Measurements from ENCODE around the gene DNAH2. TPM values are rescaled to one million over a fixed set of nuclear protein-coding genes. Genes with fewer than 3 reads are reported as not detected.

Gene DNAH2
- total RNA-seq, 2 donors from 2014 or later, result under 0.01 TPM; not detected in 1

DNA sequence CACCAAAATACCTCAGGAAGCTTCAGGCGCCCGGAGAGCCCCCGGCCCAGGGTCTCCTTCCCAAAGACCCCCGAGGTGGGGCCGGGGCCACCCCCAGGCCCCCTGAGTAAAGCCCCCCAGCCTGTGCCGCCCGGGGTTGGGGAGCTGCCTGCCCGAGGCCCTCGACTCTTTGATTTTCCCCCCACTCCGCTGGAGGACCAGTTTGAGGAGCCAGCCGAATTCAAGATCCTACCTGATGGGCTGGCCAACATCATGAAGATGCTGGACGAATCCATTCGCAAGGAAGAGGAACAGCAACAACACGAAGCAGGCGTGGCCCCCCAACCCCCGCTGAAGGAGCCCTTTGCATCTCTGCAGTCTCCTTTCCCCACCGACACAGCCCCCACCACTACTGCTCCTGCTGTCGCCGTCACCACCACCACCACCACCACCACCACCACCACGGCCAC lies 130.6 kb downstream of the DNAH2 start:
- DNase-seq (ENCODE audit: low spot score) (no peak), ATAC-seq (ENCODE audit: insufficient number of reproducible peaks, low FRiP score, low read depth) (no peak)
- Histone ChIP-seq H3K4me1 (ENCODE audit: control insufficient read depth in 1 of 2, low read depth in 2 of 2) (peaks cover 7 to 18% of the 10 kb centered on the region in 2 donors), H3K9me3 (no peaks in the 10 kb centered on the region), H3K27ac (no peak overlapping the region), H3K27me3 (replicated peaks; ENCODE audit: insufficient read depth) (no peaks in the 10 kb centered on the region), H3K36me3 (peaks cover 49% of the 10 kb centered on the region), H3K4me3 (no peak overlapping the region)
- TF ChIP-seq, protein P1, sequence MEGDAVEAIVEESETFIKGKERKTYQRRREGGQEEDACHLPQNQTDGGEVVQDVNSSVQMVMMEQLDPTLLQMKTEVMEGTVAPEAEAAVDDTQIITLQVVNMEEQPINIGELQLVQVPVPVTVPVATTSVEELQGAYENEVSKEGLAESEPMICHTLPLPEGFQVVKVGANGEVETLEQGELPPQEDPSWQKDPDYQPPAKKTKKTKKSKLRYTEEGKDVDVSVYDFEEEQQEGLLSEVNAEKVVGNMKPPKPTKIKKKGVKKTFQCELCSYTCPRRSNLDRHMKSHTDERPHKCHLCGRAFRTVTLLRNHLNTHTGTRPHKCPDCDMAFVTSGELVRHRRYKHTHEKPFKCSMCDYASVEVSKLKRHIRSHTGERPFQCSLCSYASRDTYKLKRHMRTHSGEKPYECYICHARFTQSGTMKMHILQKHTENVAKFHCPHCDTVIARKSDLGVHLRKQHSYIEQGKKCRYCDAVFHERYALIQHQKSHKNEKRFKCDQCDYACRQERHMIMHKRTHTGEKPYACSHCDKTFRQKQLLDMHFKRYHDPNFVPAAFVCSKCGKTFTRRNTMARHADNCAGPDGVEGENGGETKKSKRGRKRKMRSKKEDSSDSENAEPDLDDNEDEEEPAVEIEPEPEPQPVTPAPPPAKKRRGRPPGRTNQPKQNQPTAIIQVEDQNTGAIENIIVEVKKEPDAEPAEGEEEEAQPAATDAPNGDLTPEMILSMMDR (IDR thresholded peaks at IDR 0.05), result no peak

DNA sequence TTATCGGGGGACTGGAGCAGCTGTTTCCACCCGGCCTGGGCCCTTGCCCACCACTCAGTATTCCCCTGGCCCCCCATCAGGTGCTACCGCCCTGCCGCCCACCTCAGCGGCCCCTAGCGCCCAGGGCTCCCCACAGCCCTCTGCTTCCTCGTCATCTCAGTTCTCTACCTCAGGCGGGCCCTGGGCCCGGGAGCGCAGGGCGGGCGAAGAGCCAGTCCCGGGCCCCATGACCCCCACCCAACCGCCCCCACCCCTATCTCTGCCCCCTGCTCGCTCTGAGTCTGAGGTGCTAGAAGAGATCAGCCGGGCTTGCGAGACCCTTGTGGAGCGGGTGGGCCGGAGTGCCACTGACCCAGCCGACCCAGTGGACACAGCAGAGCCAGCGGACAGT lies 131.2 kb downstream of the DNAH2 start:
- Histone ChIP-seq H3K27me3 (replicated peaks; ENCODE audit: insufficient read depth) (no peaks in the 10 kb centered on the region), H3K36me3 (peaks cover 49% of the 10 kb centered on the region), H3K27ac (no peak overlapping the region), H3K4me1 (ENCODE audit: control insufficient read depth in 1 of 2, low read depth in 2 of 2) (peaks cover 7 to 18% of the 10 kb centered on the region in 2 donors), H3K4me3 (no peak overlapping the region), H3K9me3 (no peaks in the 10 kb centered on the region)
- TF ChIP-seq, protein P1 (IDR thresholded peaks at IDR 0.05), result no peak
- ATAC-seq (ENCODE audit: insufficient number of reproducible peaks, low FRiP score, low read depth) (no peak), DNase-seq (ENCODE audit: low spot score) (no peak)

DNA sequence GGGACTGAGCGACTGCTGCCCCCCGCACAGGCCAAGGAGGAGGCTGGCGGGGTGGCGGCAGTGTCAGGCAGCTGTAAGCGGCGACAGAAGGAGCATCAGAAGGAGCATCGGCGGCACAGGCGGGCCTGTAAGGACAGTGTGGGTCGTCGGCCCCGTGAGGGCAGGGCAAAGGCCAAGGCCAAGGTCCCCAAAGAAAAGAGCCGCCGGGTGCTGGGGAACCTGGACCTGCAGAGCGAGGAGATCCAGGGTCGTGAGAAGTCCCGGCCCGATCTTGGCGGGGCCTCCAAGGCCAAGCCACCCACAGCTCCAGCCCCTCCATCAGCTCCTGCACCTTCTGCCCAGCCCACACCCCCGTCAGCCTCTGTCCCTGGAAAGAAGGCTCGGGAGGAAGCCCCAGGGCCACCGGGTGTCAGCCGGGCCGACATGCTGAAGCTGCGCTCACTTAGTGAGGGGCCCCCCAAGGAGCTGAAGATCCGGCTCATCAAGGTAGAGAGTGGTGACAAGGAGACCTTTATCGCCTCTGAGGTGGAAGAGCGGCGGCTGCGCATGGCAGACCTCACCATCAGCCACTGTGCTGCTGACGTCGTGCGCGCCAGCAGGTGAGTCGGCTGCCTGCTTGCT lies 131.7 kb downstream of the DNAH2 start:
- TF ChIP-seq, protein P1 (IDR thresholded peaks at IDR 0.05), result no peak
- Histone ChIP-seq H3K4me1 (ENCODE audit: control insufficient read depth in 1 of 2, low read depth in 2 of 2) (peaks cover 7 to 18% of the 10 kb centered on the region in 2 donors), H3K9me3 (no peaks in the 10 kb centered on the region), H3K4me3 (no peak overlapping the region), H3K36me3 (peaks cover 49% of the 10 kb centered on the region), H3K27ac (no peak overlapping the region), H3K27me3 (replicated peaks; ENCODE audit: insufficient read depth) (no peaks in the 10 kb centered on the region)
- ATAC-seq (ENCODE audit: insufficient number of reproducible peaks, low FRiP score, low read depth), result no peak
- DNase-seq (ENCODE audit: low spot score), result no peak

DNA sequence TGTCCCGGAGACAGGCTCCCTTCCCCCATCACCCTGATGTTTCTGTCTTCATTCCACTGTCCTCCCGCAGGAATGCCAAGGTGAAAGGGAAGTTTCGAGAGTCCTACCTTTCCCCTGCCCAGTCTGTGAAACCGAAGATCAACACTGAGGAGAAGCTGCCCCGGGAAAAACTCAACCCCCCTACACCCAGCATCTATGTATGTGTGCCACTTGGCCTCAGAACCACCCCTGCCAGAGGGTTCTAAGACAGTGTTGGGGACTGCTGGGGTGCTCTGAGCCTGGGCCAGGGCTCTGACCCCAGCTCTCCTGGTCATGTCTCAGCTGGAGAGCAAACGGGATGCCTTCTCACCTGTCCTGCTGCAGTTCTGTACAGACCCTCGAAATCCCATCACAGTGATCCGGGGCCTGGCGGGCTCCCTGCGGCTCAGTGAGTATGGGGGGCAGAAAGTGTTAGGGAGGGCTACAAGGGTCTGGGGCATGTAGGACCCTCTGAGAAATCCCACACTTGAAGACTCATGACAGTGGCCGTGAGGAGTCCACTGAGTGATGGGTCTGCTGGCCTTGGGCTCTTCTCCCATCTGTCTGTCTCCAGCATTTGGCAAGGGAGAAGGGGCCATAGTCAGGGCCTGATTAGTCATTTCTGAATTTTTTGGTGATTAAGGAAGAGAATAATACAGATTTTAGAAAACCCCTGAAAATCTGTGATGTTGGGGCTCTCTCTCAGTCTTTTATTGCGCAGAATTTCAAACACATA lies 132.4 kb downstream of the DNAH2 start:
- H3K36me3 ChIP-seq, result peaks cover 49% of the 10 kb centered on the region
- H3K4me1 ChIP-seq (ENCODE audit: control insufficient read depth in 1 of 2, low read depth in 2 of 2), result peaks cover 7 to 17% of the 10 kb centered on the region in 2 donors
- TF ChIP-seq, protein P1 (IDR thresholded peaks at IDR 0.05), result no peak
- ATAC-seq (ENCODE audit: insufficient number of reproducible peaks, low FRiP score, low read depth) (no peak), DNase-seq (ENCODE audit: low spot score) (no peak)
- H3K27me3 ChIP-seq (replicated peaks; ENCODE audit: insufficient read depth), result no peaks in the 10 kb centered on the region
- H3K9me3 ChIP-seq, result no peaks in the 10 kb centered on the region
- no peak overlapping the region for H3K27ac ChIP-seq
- H3K4me3 ChIP-seq, result no peak overlapping the region

DNA sequence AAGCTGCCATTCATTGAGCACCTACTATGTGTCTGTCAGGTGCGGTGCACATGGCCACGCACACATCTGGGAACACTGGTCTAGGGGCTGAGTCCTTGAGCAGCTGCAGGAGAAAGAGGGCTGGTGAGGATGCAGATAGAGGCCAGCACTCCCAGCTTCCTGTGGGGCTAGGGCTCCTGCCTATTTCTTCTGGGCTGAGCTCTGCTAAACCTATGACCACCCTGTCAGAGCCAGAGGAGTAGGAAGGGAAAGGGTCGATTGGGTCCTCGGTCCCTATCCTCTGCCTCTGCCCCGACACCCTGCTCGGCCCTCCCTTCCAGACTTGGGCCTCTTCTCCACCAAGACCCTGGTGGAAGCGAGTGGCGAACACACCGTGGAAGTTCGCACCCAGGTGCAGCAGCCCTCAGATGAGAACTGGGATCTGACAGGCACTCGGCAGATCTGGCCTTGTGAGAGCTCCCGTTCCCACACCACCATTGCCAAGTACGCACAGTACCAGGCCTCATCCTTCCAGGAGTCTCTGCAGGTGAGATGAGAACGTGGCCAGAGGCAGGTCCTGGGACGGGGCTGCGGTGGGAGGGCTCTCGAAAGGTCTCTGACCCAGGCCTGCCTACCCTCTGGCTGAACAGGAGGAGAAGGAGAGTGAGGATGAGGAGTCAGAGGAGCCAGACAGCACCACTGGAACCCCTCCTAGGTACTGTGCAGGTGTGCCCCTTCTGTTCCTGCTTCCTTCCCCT lies 133.3 kb downstream of the DNAH2 start:
- H3K27me3 ChIP-seq (replicated peaks; ENCODE audit: insufficient read depth), result no peaks in the 10 kb centered on the region
- TF ChIP-seq, protein P1 (IDR thresholded peaks at IDR 0.05), result no peak
- peaks cover 8 to 18% of the 10 kb centered on the region in 2 donors for H3K4me1 ChIP-seq (ENCODE audit: control insufficient read depth in 1 of 2, low read depth in 2 of 2)
- H3K9me3 ChIP-seq, result no peaks in the 10 kb centered on the region
- peaks cover 49% of the 10 kb centered on the region for H3K36me3 ChIP-seq
- no peak overlapping the region for H3K4me3 ChIP-seq
- no peak for ATAC-seq (ENCODE audit: insufficient number of reproducible peaks, low FRiP score, low read depth)
- no peak overlapping the region for H3K27ac ChIP-seq
- DNase-seq (ENCODE audit: low spot score), result no peak

Data from thoracic aorta (tissue), 2 donors.